ENCODE results near the gene NPEPL1. TPM values are rescaled to one million over a fixed set of nuclear protein-coding genes. Genes with fewer than 3 reads are reported as not detected.

The NPEPL1 gene
- polyA plus RNA-seq, 2 of the 4 experiments (the other 2 are of a cell fraction), result 8.6 to 34.6 TPM

DNA sequence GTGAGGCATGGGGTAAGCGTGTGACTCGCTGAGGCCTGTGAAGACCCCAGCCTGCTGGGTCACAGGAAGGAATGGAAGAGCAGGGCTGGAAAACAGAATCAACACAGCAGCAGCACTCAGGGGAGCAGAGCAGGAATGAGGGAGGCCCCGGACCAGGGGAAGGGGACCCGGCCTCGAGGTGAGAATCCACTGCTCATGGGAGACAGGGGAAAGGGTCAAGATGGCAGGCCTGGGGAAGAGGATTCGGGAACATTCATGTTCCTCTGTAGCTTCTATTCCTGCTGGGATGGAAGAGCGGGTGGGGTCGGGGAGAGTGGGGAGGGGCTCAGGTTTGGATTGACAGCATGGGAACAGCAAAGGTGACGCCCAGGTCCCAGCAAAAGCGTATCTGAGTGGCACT, 59.4 kb downstream of the NPEPL1 start:
- no peak for TF ChIP-seq HOXA7 (CRISPR knock-in tag; IDR thresholded peaks at IDR 0.05)
- TF ChIP-seq FOXS1 (CRISPR knock-in tag; IDR thresholded peaks at IDR 0.05), result no peak
- no peak for TF ChIP-seq BHLHE40 (IDR thresholded peaks at IDR 0.05; ENCODE audit: low read depth, low read length)
- no peak for TF ChIP-seq NR3C1 (IDR thresholded peaks at IDR 0.05)
- TF ChIP-seq RNF2 (IDR thresholded peaks at IDR 0.05; ENCODE audit: borderline replicate concordance, low read depth), result no peak
- TF ChIP-seq RFX5 (IDR thresholded peaks at IDR 0.05), result no peak
- TF ChIP-seq NFE2L2 (conservative IDR thresholded peaks at IDR 0.05; ENCODE audit: low read length), result no peak
- TF ChIP-seq, protein P1, sequence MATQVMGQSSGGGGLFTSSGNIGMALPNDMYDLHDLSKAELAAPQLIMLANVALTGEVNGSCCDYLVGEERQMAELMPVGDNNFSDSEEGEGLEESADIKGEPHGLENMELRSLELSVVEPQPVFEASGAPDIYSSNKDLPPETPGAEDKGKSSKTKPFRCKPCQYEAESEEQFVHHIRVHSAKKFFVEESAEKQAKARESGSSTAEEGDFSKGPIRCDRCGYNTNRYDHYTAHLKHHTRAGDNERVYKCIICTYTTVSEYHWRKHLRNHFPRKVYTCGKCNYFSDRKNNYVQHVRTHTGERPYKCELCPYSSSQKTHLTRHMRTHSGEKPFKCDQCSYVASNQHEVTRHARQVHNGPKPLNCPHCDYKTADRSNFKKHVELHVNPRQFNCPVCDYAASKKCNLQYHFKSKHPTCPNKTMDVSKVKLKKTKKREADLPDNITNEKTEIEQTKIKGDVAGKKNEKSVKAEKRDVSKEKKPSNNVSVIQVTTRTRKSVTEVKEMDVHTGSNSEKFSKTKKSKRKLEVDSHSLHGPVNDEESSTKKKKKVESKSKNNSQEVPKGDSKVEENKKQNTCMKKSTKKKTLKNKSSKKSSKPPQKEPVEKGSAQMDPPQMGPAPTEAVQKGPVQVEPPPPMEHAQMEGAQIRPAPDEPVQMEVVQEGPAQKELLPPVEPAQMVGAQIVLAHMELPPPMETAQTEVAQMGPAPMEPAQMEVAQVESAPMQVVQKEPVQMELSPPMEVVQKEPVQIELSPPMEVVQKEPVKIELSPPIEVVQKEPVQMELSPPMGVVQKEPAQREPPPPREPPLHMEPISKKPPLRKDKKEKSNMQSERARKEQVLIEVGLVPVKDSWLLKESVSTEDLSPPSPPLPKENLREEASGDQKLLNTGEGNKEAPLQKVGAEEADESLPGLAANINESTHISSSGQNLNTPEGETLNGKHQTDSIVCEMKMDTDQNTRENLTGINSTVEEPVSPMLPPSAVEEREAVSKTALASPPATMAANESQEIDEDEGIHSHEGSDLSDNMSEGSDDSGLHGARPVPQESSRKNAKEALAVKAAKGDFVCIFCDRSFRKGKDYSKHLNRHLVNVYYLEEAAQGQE (IDR thresholded peaks at IDR 0.05), result no peak
- TF ChIP-seq SREBF2 (IDR thresholded peaks at IDR 0.05), result no peak
- no peak for TF ChIP-seq KDM5A (IDR thresholded peaks at IDR 0.05)
- TF ChIP-seq, protein P2, sequence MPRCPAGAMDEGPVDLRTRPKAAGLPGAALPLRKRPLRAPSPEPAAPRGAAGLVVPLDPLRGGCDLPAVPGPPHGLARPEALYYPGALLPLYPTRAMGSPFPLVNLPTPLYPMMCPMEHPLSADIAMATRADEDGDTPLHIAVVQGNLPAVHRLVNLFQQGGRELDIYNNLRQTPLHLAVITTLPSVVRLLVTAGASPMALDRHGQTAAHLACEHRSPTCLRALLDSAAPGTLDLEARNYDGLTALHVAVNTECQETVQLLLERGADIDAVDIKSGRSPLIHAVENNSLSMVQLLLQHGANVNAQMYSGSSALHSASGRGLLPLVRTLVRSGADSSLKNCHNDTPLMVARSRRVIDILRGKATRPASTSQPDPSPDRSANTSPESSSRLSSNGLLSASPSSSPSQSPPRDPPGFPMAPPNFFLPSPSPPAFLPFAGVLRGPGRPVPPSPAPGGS (IDR thresholded peaks at IDR 0.05), result no peak
- TF ChIP-seq, protein P3, sequence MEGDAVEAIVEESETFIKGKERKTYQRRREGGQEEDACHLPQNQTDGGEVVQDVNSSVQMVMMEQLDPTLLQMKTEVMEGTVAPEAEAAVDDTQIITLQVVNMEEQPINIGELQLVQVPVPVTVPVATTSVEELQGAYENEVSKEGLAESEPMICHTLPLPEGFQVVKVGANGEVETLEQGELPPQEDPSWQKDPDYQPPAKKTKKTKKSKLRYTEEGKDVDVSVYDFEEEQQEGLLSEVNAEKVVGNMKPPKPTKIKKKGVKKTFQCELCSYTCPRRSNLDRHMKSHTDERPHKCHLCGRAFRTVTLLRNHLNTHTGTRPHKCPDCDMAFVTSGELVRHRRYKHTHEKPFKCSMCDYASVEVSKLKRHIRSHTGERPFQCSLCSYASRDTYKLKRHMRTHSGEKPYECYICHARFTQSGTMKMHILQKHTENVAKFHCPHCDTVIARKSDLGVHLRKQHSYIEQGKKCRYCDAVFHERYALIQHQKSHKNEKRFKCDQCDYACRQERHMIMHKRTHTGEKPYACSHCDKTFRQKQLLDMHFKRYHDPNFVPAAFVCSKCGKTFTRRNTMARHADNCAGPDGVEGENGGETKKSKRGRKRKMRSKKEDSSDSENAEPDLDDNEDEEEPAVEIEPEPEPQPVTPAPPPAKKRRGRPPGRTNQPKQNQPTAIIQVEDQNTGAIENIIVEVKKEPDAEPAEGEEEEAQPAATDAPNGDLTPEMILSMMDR (IDR thresholded peaks at IDR 0.05), result no peak
- no peak for TF ChIP-seq CHD4 (IDR thresholded peaks at IDR 0.05; ENCODE audit: borderline replicate concordance)
- no peak for TF ChIP-seq KDM1A (IDR thresholded peaks at IDR 0.05; ENCODE audit: low read depth)
- TF ChIP-seq MAZ (IDR thresholded peaks at IDR 0.05; ENCODE audit: borderline replicate concordance, low read depth, low read length), result no peak
- TF ChIP-seq EHF (CRISPR knock-in tag; IDR thresholded peaks at IDR 0.05), result no peak
- TF ChIP-seq CBX8 (IDR thresholded peaks at IDR 0.05), result no peak
- 41% methylated on average over 10 of the region's 10 CpGs for WGBS (ENCODE audit: missing lambda C conversion rate)
- CTCF ChIA-PET, result no interaction called here
- H3K4me3 ChIP-seq, result no peak overlapping the region
- no peak overlapping the region for H3K27ac ChIP-seq
- no peak overlapping the region for H3K4me2 ChIP-seq
- ATAC-seq (no peak), DNase-seq (ENCODE audit: low read depth in 1 of 2, low spot score in 1 of 2) (no peak), FAIRE-seq (no peak)
- H3K4me1 ChIP-seq, result no peaks in the 10 kb centered on the region
- no peaks in the 10 kb centered on the region for H3K9me3 ChIP-seq
- POLR2A ChIA-PET, result no interaction called here

DNA sequence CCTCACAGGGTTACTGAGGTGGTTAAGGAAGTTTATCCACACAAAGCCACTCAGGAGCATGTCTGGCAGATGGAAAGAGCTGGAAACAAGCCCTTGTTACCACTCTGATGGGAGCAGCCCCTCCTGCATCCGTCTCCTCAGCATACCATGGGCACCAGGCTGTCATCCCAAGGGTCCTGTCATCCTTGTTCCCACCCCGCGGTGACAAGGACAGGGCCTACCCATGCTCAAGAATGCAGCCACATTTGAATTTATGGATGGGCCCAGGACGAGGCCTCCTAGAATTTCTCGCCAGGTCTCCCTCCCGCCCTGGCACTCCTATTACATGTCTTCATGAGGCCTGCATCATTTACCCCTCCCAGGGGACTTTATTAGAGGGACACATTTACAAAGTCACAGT, 60.0 kb downstream of the NPEPL1 start:
- FAIRE-seq, result no peak
- Histone ChIP-seq H3K27ac (no peak overlapping the region), H3K4me1 (no peaks in the 10 kb centered on the region), H3K4me2 (no peak overlapping the region), H3K4me3 (no peak overlapping the region), H3K9me3 (no peaks in the 10 kb centered on the region)
- TF ChIP-seq, protein P4, sequence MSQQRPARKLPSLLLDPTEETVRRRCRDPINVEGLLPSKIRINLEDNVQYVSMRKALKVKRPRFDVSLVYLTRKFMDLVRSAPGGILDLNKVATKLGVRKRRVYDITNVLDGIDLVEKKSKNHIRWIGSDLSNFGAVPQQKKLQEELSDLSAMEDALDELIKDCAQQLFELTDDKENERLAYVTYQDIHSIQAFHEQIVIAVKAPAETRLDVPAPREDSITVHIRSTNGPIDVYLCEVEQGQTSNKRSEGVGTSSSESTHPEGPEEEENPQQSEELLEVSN (IDR thresholded peaks at IDR 0.05; ENCODE audit: borderline replicate concordance, low read depth), result no peak
- no peak for TF ChIP-seq MAFK (IDR thresholded peaks at IDR 0.05; ENCODE audit: partially characterized antibody)
- TF ChIP-seq, protein P2 (IDR thresholded peaks at IDR 0.05), result no peak
- TF ChIP-seq CEBPB (IDR thresholded peaks at IDR 0.05), result no peak
- TF ChIP-seq SMC3 (IDR thresholded peaks at IDR 0.05), result no peak
- TF ChIP-seq KDM1A (IDR thresholded peaks at IDR 0.05; ENCODE audit: low read depth), result no peak
- no peak for TF ChIP-seq RNF2 (IDR thresholded peaks at IDR 0.05; ENCODE audit: borderline replicate concordance, low read depth)
- no peak for TF ChIP-seq EHMT2 (IDR thresholded peaks at IDR 0.05; ENCODE audit: low read depth)
- TF ChIP-seq ZNF302 (CRISPR knock-in tag; IDR thresholded peaks at IDR 0.05), result no peak
- no peak for TF ChIP-seq GATA3 (IDR thresholded peaks at IDR 0.05; ENCODE audit: borderline replicate concordance)
- TF ChIP-seq ESRRA (IDR thresholded peaks at IDR 0.05; ENCODE audit: borderline replicate concordance, low read length), result no peak
- TF ChIP-seq, protein P5, sequence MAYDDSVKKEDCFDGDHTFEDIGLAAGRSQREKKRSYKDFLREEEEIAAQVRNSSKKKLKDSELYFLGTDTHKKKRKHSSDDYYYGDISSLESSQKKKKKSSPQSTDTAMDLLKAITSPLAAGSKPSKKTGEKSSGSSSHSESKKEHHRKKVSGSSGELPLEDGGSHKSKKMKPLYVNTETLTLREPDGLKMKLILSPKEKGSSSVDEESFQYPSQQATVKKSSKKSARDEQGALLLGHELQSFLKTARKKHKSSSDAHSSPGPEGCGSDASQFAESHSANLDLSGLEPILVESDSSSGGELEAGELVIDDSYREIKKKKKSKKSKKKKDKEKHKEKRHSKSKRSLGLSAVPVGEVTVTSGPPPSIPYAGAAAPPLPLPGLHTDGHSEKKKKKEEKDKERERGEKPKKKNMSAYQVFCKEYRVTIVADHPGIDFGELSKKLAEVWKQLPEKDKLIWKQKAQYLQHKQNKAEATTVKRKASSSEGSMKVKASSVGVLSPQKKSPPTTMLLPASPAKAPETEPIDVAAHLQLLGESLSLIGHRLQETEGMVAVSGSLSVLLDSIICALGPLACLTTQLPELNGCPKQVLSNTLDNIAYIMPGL (CRISPR knock-in tag; IDR thresholded peaks at IDR 0.05; ENCODE audit: borderline replicate concordance), result no peak
- no peak for TF ChIP-seq NPAS2 (CRISPR knock-in tag; IDR thresholded peaks at IDR 0.05; ENCODE audit: borderline replicate concordance)
- TF ChIP-seq CBX2 (IDR thresholded peaks at IDR 0.05; ENCODE audit: borderline replicate concordance, low read depth), result no peak
- TF ChIP-seq TFCP2L1 (CRISPR knock-in tag; IDR thresholded peaks at IDR 0.05), result no peak
- POLR2A ChIA-PET, result no interaction called here
- DNase-seq (ENCODE audit: low read depth in 1 of 2, low spot score in 1 of 2), result no peak
- 79% methylated on average over 6 of the region's 6 CpGs for WGBS (ENCODE audit: missing lambda C conversion rate)
- ATAC-seq, result no peak
- CTCF ChIA-PET, result no interaction called here

Data from A549 (cell line).